ENCODE measurements around the gene ACKR2.
"Not testable (repeated sequence)": the region's sequence is repeated elsewhere in the genome, so short reads cannot be mapped to it uniquely, and the experiment has no call there.

The ACKR2 gene

GRCh38 chr3:42855547-42856380 lies 46.5 kb downstream of the ACKR2 start:
- no peak for DNase-seq (ENCODE audit: low read depth)

GRCh38 chr3:42856544-42856943 lies 47.3 kb downstream of the ACKR2 start:
- DNase-seq (ENCODE audit: low read depth), result no peak

- no peak for DNase-seq (ENCODE audit: low read depth)
These were observed 55.2 kb downstream of the ACKR2 start for GRCh38 chr3:42864321-42864950.

GRCh38 chr3:42865256-42865655 lies 56.0 kb downstream of the ACKR2 start:
- no peak for DNase-seq (ENCODE audit: low read depth)

GRCh38 chr3:42867138-42867537 lies 57.9 kb downstream of the ACKR2 start:
- no peak for DNase-seq (ENCODE audit: low read depth)

- DNase-seq (ENCODE audit: low read depth), result no peak
These were observed 59.6 kb downstream of the ACKR2 start for GRCh38 chr3:42868841-42869240.

GRCh38 chr3:42871592-42872196 lies 62.4 kb downstream of the ACKR2 start:
- no peak for DNase-seq (ENCODE audit: low read depth)

- DNase-seq (ENCODE audit: low read depth), result no peak
These were observed 63.5 kb downstream of the ACKR2 start for GRCh38 chr3:42872718-42873117.

GRCh38 chr3:42873221-42873982 lies 64.2 kb downstream of the ACKR2 start:
- DNase-seq (ENCODE audit: low read depth), result no peak

- DNase-seq (ENCODE audit: low read depth), result no peak
These were observed 65.5 kb downstream of the ACKR2 start for GRCh38 chr3:42874749-42875148.

- DNase-seq (ENCODE audit: low read depth), result no peak
These were observed 66.3 kb downstream of the ACKR2 start, which contains the start of gene CYP8B1 for GRCh38 chr3:42875325-42876151. Gene CYP8B1, minus strand, starts transcription at chr3:42875879. Its CDS starts 63 bp downstream, at chr3:42875816.

- DNase-seq (ENCODE audit: low read depth), result no peak
These were observed 67.2 kb downstream of the ACKR2 start for GRCh38 chr3:42876401-42876800.

GRCh38 chr3:42876940-42877720 lies 67.9 kb downstream of the ACKR2 start:
- DNase-seq (ENCODE audit: low read depth), result no peak

GRCh38 chr3:42877881-42878280 lies 68.6 kb downstream of the ACKR2 start:
- DNase-seq (ENCODE audit: low read depth), result no peak

- DNase-seq (ENCODE audit: low read depth), result no peak
These were observed 70.9 kb downstream of the ACKR2 start for GRCh38 chr3:42880183-42880582.

GRCh38 chr3:42880601-42881451 lies 71.6 kb downstream of the ACKR2 start:
- peak; percentile 78 for DNase-seq (ENCODE audit: low read depth)

GRCh38 chr3:42883251-42883930 lies 74.1 kb downstream of the ACKR2 start:
- not testable (repeated sequence) for DNase-seq (ENCODE audit: low read depth)

- DNase-seq (ENCODE audit: low read depth), result no peak
These were observed 75.1 kb downstream of the ACKR2 start for GRCh38 chr3:42884324-42884723.

GRCh38 chr3:42886294-42886822 lies 77.1 kb downstream of the ACKR2 start:
- no peak for DNase-seq (ENCODE audit: low read depth)
